NCI-H1092 (cell line): Measurements from ENCODE around the gene KLRC4.
"Not testable (repeated sequence)": the region's sequence is repeated elsewhere in the genome, so short reads cannot be mapped to it uniquely, and the experiment has no call there.

Source experiments
- DNase-seq: peaks from one replicate; lab custom pipeline; 2025; lab: John Stamatoyannopoulos, UW

KLRC4 gene

GRCh38 chr12:10409392-10409791 is at the start of gene KLRC4:
Gene KLRC4 (minus strand): TSS chr12:10409757. CDS start chr12:10409575, 182 bp downstream.
- DNase-seq, result no peak

GRCh38 chr12:10457760-10458159 is 48.2 kb upstream of the KLRC4 start:
- no peak for DNase-seq

GRCh38 chr12:10456856-10457255 is 47.3 kb upstream of the KLRC4 start:
- no peak for DNase-seq

- DNase-seq, result no peak
Measured at GRCh38 chr12:10455766-10456165, 46.2 kb upstream of the KLRC4 start.

GRCh38 chr12:10454531-10454930 is 45.0 kb upstream of the KLRC4 start:
- no peak for DNase-seq

- no peak for DNase-seq
Measured at GRCh38 chr12:10453156-10453555, 43.6 kb upstream of the KLRC4 start, which contains the start of gene KLRC1. Gene KLRC1 (minus strand): TSS chr12:10453377. CDS start chr12:10451156, 2,221 bp downstream.

GRCh38 chr12:10448236-10448635 is 38.7 kb upstream of the KLRC4 start:
- no peak for DNase-seq

GRCh38 chr12:10446052-10446451 is 36.5 kb upstream of the KLRC4 start:
- DNase-seq, result not testable (repeated sequence)

- DNase-seq, result not testable (repeated sequence)
Measured at GRCh38 chr12:10441144-10441543, 31.6 kb upstream of the KLRC4 start.

GRCh38 chr12:10439608-10440274 is 30.2 kb upstream of the KLRC4 start:
- not testable (repeated sequence) for DNase-seq

- not testable (repeated sequence) for DNase-seq
Measured at GRCh38 chr12:10437601-10438000, 28.0 kb upstream of the KLRC4 start.

GRCh38 chr12:10435816-10436215 is 26.3 kb upstream of the KLRC4 start, which contains the start of gene KLRC2:
Gene KLRC2 (minus strand): TSS chr12:10436010. CDS start chr12:10435986, 24 bp downstream.
- not testable (repeated sequence) for DNase-seq

- DNase-seq, result not testable (repeated sequence)
Measured at GRCh38 chr12:10430623-10431022, 21.1 kb upstream of the KLRC4 start.

GRCh38 chr12:10425938-10426337 is 16.4 kb upstream of the KLRC4 start:
- DNase-seq, result not testable (repeated sequence)

- DNase-seq, result not testable (repeated sequence)
Measured at GRCh38 chr12:10424260-10424899, 14.8 kb upstream of the KLRC4 start.

GRCh38 chr12:10422159-10422558 is 12.6 kb upstream of the KLRC4 start:
- DNase-seq, result not testable (repeated sequence)

- not testable (repeated sequence) for DNase-seq
Measured at GRCh38 chr12:10420334-10420733, 10.8 kb upstream of the KLRC4 start, which contains the start of gene KLRC3. Gene KLRC3 (minus strand): TSS chr12:10420595. CDS start chr12:10420550, 45 bp downstream.

- no peak for DNase-seq
Measured at GRCh38 chr12:10408842-10409241, 715 bp downstream of the KLRC4 start.

- no peak for DNase-seq
Measured at GRCh38 chr12:10406725-10407124, 2.8 kb downstream of the KLRC4 start.

- no peak for DNase-seq
Measured at GRCh38 chr12:10405294-10405693, 4.3 kb downstream of the KLRC4 start.

GRCh38 chr12:10404798-10405197 is 4.8 kb downstream of the KLRC4 start:
- no peak for DNase-seq

- DNase-seq, result no peak
Measured at GRCh38 chr12:10400829-10401228, 8.7 kb downstream of the KLRC4 start.

- no peak for DNase-seq
Measured at GRCh38 chr12:10398168-10398567, 11.4 kb downstream of the KLRC4 start.
